Pancreas (tissue), 10 donors: ENCODE results near the gene GNAZ. TPM values are rescaled to one million over a fixed set of nuclear protein-coding genes. Genes with fewer than 3 reads are reported as not detected.
A peak's percentile ranks its signal among the peaks of the same experiment; 100 is the strongest.

ENCODE experiments used
- ATAC-seq, 4 donors: fragments of 200-7000 bp; cut with Tn5 transposase; one replicate each; pipeline versions ENCODE4 v1.8.0 to v1.9.1; 2020; ENCODE audit warnings: mild to moderate bottlenecking in 4 of 4, moderate library complexity in 4 of 4
- DNase-seq, 6 donors: peaks; one replicate each; pipeline ENCODE4 v3.0.0-alpha.2; 2020
- FAIRE-seq: peaks from 2 replicates; lab custom pipeline; 2012; peaks lifted over from hg19 to GRCh38; lab: Jason Lieb, UNC
- H3K27ac ChIP-seq, 4 donors: fragments of 200-600 bp; sonication (generic); 1 replicate in 3 of 4; 2 replicates in 1 of 4; pipeline versions ENCODE4 v1.5.0 to v1.8.0; 2020
- H3K27me3 ChIP-seq, 4 donors: fragments of 200-600 bp; one replicate each; pipeline ENCODE4 v1.8.0; 2021
- H3K36me3 ChIP-seq, 3 donors: fragments of 200-600 bp; sonication (generic) in 1 of 3; one replicate each; pipeline versions ENCODE4 v1.5.0 to v1.8.0; 2020 to 2021
- H3K4me1 ChIP-seq, 3 donors: fragments of 200-600 bp; one replicate each; pipeline ENCODE4 v1.8.0; 2021
- H3K4me3 ChIP-seq, 4 donors: fragments of 200-600 bp; sonication (generic) in 2 of 4; one replicate each; pipeline versions ENCODE4 v1.5.0 to v1.8.0; 2020 to 2021
- H3K9me3 ChIP-seq, 4 donors: fragments of 200-600 bp; one replicate each; pipeline ENCODE4 v1.8.0; 2021
- CTCF ChIP-seq, 4 donors: fragments of 200-600 bp; sonication (generic) in 3 of 4; IDR thresholded peaks; one replicate each; pipeline versions ENCODE4 v1.5.0 to v1.8.0; 2021; ENCODE audit warnings: antibody characterized with exemption in 4 of 4
- WGBS, 2 donors: extraction: QIAGEN DNeasy Blood & Tissue Kit; methylation state at CpG; one replicate each; pipeline ENCODE4 v1.1.7; 2013; 5-methylcytosine and 5-hydroxymethylcytosine counted together
- intact Hi-C, 3 donors: fragments of 100-400 bp; cut with DNase I; formaldehyde crosslinking; loops; one replicate each; pipeline versions ENCODE4 v1.11.1 to v1.14.2; 2022
- polyA plus RNA-seq, 2 donors: library from polyadenylated mRNA; stranded (reverse); fragments of 200-250 nt; gene quantifications; one replicate each; pipeline ENCODE4 v1.2.3, GENCODE V29; 2013
- total RNA-seq, 6 donors: library from RNA; stranded (reverse); fragmentation: NEBNext Ultra II Directional in 4 of 6; extraction: Animal tissue kit (Norgen Biotek cat#: 25700) in 4 of 6; gene quantifications; one replicate each; pipeline versions ENCODE4 v1.2.1 to v1.2.4, GENCODE V29; 2021 to 2023
- donor health status: healthy with polysubstance abuse.
- donor health status: DM: no; HTN: no; CAD: no; lungs with moderate emphysema.
- donor health status: DM: no; HTN: no; CAD: no.
- donor health status: control.
- donor health status: control.
- donor health status: Bipolar disorder and iron deficiency.
- donor health status: DM: yes; HTN: yes; CAD: no.
- donor health status: DM: no; HTN: no; CAD: no.
- donor health status: DM: no; HTN: no; CAD: no.
- donor health status: DM: yes; HTN: yes; CAD: no.

GNAZ gene
- total and polyA plus RNA-seq, 8 donors = 0.88 to 9.7 (median 2.1) TPM

DNA sequence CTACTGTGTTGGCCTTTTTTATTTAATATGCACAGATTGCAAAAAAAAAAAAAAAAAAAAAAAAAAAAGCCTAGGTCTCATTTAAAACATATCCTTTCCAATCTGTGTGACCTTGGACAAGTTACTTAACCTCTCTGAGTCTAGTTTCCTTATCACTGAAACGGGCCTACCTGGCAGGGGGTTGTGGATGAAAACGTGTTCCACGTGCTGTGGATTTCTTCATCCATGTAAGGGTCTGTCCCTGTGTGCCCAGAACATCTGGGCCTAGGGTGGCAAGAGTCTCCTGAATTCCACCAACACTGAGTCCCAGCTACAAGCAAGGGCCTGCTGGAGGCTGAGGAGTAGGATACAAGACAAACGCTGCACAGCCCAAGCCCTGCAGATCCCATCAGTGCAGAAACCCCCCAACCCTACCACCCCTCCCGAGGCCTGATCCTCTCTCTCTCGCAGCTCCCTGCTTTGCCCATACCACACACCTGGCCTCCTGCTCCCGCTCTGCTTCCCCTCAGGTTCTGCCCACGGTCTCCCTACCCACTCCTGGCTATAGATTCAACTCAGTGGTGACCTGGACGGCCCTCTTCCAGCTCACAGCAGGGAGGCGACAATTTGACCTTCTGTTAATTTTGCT lies 4.7 kb upstream of the GNAZ start:
- DNase-seq (peak in 3 of 6 donors; percentile 3 to 22 (median 21)), FAIRE-seq (no peak), ATAC-seq (no peak)
- Histone ChIP-seq H3K4me3 (no peak overlapping the region), H3K36me3 (no peaks in the 10 kb centered on the region), H3K4me1 (peaks cover 0 to 4% (median 3%) of the 10 kb centered on the region in 3 donors), H3K9me3 (no peaks in the 10 kb centered on the region), H3K27ac (no peak overlapping the region), H3K27me3 (no peaks in the 10 kb centered on the region)
- 62 to 63% methylated on average over 10 of the region's 10 CpGs for WGBS, 2 donors
- intact Hi-C loops = no loop called here
- no peak for TF ChIP-seq CTCF (IDR thresholded peaks at IDR 0.05)

DNA sequence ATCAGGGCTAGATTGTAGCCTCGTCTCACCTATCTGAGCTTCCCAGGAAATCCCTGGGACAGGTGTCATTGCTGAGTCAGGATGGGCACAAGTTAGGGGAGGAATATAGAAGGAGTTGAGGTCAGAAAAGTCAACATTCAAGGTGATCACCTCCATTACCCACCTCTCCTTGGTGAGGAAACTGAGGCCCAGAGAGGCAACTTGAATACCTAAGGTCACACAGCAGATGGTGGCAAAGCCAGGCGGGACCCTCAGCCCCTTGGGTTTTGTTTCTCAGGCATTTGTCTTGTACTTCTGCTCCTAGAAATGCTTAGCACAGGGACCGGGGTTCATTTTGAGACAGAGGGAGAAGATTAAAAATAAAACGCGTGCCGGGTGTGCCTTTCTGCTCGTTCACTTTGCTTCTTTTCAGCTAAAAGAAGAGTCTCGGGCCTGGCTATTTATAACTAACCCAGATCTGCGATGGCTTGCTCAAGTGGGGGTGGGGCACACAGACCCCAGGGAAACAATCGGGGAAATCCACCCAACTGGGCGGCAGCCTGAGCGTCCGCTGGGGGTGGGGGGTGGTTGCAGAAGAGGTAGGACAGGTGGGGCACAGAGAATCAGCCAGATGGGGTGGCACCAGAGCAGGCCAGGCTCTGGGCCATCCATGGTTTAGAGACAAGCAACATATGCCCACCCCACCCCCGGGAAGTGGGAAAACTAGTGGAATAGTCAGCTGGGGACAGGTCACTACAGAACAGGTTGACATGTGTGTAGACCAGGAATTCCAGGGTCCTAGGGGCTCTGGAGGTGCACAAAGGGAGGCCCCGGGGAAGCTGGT lies 3.9 kb upstream of the GNAZ start:
- Histone ChIP-seq H3K27me3 (no peaks in the 10 kb centered on the region), H3K4me3 (no peak overlapping the region), H3K4me1 (peaks cover 0 to 4% (median 3%) of the 10 kb centered on the region in 3 donors), H3K9me3 (no peaks in the 10 kb centered on the region), H3K27ac (no peak overlapping the region), H3K36me3 (no peaks in the 10 kb centered on the region)
- TF ChIP-seq CTCF (IDR thresholded peaks at IDR 0.05) = no peak
- peak in 3 of 6 donors; percentile 6 to 38 (median 28) for DNase-seq
- FAIRE-seq = no peak
- 74 to 82% methylated on average over 15 of the region's 15 CpGs for WGBS, 2 donors
- intact Hi-C loops = no loop called here
- no peak for ATAC-seq

GRCh38 chr22:23067023-23067650 lies 3.2 kb upstream of the GNAZ start:
- peaks cover 0 to 4% (median 3%) of the 10 kb centered on the region in 3 donors for H3K4me1 ChIP-seq
- no peak overlapping the region for H3K27ac ChIP-seq
- no peak overlapping the region for H3K4me3 ChIP-seq
- no peaks in the 10 kb centered on the region for H3K27me3 ChIP-seq
- intact Hi-C loops = no loop called here
- H3K9me3 ChIP-seq = no peaks in the 10 kb centered on the region
- DNase-seq = peak in 4 of 6 donors; percentile 6 to 51 (median 28)
- H3K36me3 ChIP-seq = no peaks in the 10 kb centered on the region
- FAIRE-seq = no peak
- no peak for TF ChIP-seq CTCF (IDR thresholded peaks at IDR 0.05)
- 72 to 90% methylated on average over 6 of the region's 6 CpGs for WGBS, 2 donors
- ATAC-seq = no peak

GRCh38 chr22:23067691-23068090 lies 2.6 kb upstream of the GNAZ start:
- Histone ChIP-seq H3K9me3 (no peaks in the 10 kb centered on the region), H3K27me3 (no peaks in the 10 kb centered on the region), H3K36me3 (no peaks in the 10 kb centered on the region), H3K4me1 (peaks cover 0 to 4% (median 3%) of the 10 kb centered on the region in 3 donors), H3K27ac (no peak overlapping the region), H3K4me3 (no peak overlapping the region)
- 58 to 73% methylated on average over 5 of the region's 5 CpGs for WGBS, 2 donors
- intact Hi-C loops = no loop called here
- ATAC-seq (no peak), DNase-seq (peak in 1 of 6 donors; percentile 1), FAIRE-seq (no peak)
- no peak for TF ChIP-seq CTCF (IDR thresholded peaks at IDR 0.05)
